Measurements from ENCODE around the gene GHR. TPM values are rescaled to one million over a fixed set of nuclear protein-coding genes. Genes with fewer than 3 reads are reported as not detected.

The GHR gene
- total RNA-seq, 4 donors from 2014 or later = 38.9 to 105 (median 74.8) TPM

DNA sequence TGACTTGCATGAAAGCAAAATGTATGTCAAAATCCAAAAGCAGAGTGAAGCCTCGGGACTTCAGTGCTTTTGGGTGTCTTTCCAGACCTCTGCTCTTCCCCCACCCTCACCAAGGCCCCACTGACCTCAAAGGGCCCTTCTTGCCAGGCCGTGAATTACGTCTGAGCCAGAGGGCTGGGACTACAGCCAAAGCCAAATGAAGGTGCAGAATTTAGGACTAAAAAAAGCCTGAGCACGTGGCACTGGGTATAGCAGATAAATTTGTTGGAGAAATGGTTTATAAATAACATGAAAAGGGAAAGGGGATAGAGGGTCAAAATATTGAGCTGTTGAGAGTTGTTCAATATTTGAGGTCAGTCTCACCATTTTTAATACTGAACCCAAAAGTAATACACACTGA is 163.4 kb downstream of the GHR start:
- Histone ChIP-seq H3K9me3 (no peaks in the 10 kb centered on the region), H3K27ac (peak overlapping the region; percentile 78 to 84 (median 80)), H3K36me3 (no peaks in the 10 kb centered on the region), H3K27me3 (no peaks in the 10 kb centered on the region), H3K4me1 (peaks cover 74 to 77% of the 10 kb centered on the region in 2 donors), H3K4me3 (peak overlapping the region in 2 of 4 donors; percentile 15 to 31)
- peak; percentile 55 to 68 for ATAC-seq
- DNase-seq = peak; percentile 72 to 84
- intact Hi-C loops (cut with DNase I; ENCODE audit: low total_unique reads) (loop anchor here (2.0 to 10.0 kb wide), 2 partner anchors 162 to 682 kb away; partner anchors contain the start of gene RIMOC1), in situ Hi-C loops (cut with MboI; ENCODE audit: low sequenced_read_pairs in 4 of 4) (loop anchor here in 1 of 4 donors (10.0 kb wide), 2 partner anchors 72 to 162 kb away; partner anchors contain the start of gene GHR)
- TF ChIP-seq, protein P1, sequence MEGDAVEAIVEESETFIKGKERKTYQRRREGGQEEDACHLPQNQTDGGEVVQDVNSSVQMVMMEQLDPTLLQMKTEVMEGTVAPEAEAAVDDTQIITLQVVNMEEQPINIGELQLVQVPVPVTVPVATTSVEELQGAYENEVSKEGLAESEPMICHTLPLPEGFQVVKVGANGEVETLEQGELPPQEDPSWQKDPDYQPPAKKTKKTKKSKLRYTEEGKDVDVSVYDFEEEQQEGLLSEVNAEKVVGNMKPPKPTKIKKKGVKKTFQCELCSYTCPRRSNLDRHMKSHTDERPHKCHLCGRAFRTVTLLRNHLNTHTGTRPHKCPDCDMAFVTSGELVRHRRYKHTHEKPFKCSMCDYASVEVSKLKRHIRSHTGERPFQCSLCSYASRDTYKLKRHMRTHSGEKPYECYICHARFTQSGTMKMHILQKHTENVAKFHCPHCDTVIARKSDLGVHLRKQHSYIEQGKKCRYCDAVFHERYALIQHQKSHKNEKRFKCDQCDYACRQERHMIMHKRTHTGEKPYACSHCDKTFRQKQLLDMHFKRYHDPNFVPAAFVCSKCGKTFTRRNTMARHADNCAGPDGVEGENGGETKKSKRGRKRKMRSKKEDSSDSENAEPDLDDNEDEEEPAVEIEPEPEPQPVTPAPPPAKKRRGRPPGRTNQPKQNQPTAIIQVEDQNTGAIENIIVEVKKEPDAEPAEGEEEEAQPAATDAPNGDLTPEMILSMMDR (IDR thresholded peaks at IDR 0.05 in 4 of 5, conservative IDR thresholded peaks at IDR 0.05 in 1 of 5) = no peak
- TF ChIP-seq POLR2A (IDR thresholded peaks at IDR 0.05) = no peak

- TF ChIP-seq, protein P1 (IDR thresholded peaks at IDR 0.05 in 4 of 5, conservative IDR thresholded peaks at IDR 0.05 in 1 of 5) = no peak
- peak overlapping the region; percentile 78 to 84 (median 80) for H3K27ac ChIP-seq
- no peak for DNase-seq
- H3K4me1 ChIP-seq = peaks cover 77 to 82% of the 10 kb centered on the region in 2 donors
- H3K9me3 ChIP-seq = no peaks in the 10 kb centered on the region
- H3K4me3 ChIP-seq = peak overlapping the region; percentile 3 to 31 (median 10)
- ATAC-seq = no peak
- in situ Hi-C loops (cut with MboI; ENCODE audit: low sequenced_read_pairs in 4 of 4) (loop anchor here in 1 of 4 donors (10.0 kb wide), 2 partner anchors 72 to 162 kb away; partner anchors contain the start of gene GHR), intact Hi-C loops (cut with DNase I; ENCODE audit: low total_unique reads) (loop anchor here (2.0 to 10.0 kb wide), 2 partner anchors 162 to 682 kb away; partner anchors contain the start of gene RIMOC1)
- H3K27me3 ChIP-seq = no peaks in the 10 kb centered on the region
- H3K36me3 ChIP-seq = no peaks in the 10 kb centered on the region
These were observed 164.0 kb downstream of the GHR start for GRCh38 chr5:42587096-42587723.

DNA sequence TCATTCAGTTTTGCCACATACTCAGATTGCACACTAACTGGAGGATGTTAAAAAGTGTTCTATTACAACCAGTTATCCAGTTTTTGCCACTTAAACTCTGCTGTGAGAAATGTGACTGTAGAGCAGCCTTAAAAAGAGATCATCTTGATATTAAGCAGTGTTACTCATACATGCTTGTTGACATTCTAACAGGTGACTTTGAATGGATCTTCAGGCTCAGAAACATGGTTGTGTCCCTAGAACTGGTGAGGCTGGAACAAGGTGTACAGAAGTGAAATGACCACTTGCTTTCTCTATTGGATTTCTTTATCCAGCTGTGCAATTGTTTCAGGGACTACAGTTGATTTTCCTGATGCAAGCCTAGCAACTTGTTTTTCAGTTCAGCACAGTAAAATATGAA is 167.3 kb downstream of the GHR start:
- TF ChIP-seq, protein P1 (IDR thresholded peaks at IDR 0.05 in 4 of 5, conservative IDR thresholded peaks at IDR 0.05 in 1 of 5) = no peak
- TF ChIP-seq POLR2A (IDR thresholded peaks at IDR 0.05) = no peak
- in situ Hi-C loops (cut with MboI; ENCODE audit: low sequenced_read_pairs in 4 of 4) = no loop called here
- peak overlapping the region; percentile 78 to 84 (median 80) for H3K27ac ChIP-seq
- DNase-seq (peak in 1 of 2 donors; percentile 49), ATAC-seq (peak; percentile 55 to 86)
- no peaks in the 10 kb centered on the region for H3K9me3 ChIP-seq
- H3K36me3 ChIP-seq = no peaks in the 10 kb centered on the region
- intact Hi-C loops (cut with DNase I; ENCODE audit: low total_unique reads) = no loop called here
- H3K4me3 ChIP-seq = peak overlapping the region in 2 of 4 donors; percentile 6 to 19
- H3K4me1 ChIP-seq = peaks cover 73 to 77% of the 10 kb centered on the region in 2 donors
- H3K27me3 ChIP-seq = no peaks in the 10 kb centered on the region

DNA sequence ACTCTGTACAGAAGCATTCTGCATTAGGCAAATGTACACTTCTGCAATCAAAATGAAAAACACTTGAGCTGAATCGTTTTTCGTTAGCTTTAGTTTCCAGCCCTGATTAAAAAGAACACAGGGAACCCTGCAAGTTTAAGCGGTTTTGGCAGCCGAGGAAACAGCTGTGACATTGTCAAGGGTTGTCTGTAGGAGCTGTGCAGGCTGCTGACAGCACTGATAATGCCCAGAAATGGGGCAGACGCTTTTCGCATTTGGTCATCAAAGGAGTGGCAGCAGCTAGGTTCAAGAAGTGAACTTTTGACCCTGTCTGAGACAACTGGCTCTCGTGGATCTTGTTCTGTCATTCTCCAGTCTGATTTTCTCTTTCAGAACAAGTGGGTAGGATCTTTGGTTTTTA is 167.8 kb downstream of the GHR start:
- no peaks in the 10 kb centered on the region for H3K9me3 ChIP-seq
- intact Hi-C loops (cut with DNase I; ENCODE audit: low total_unique reads) (no loop called here), in situ Hi-C loops (cut with MboI; ENCODE audit: low sequenced_read_pairs in 4 of 4) (no loop called here)
- peak; percentile 62 to 75 for DNase-seq
- ATAC-seq = peak; percentile 61 to 69
- H3K27ac ChIP-seq = peak overlapping the region; percentile 78 to 84 (median 80)
- H3K4me1 ChIP-seq = peaks cover 73 to 77% of the 10 kb centered on the region in 2 donors
- no peaks in the 10 kb centered on the region for H3K27me3 ChIP-seq
- TF ChIP-seq POLR2A (IDR thresholded peaks at IDR 0.05) = no peak
- TF ChIP-seq, protein P1 (IDR thresholded peaks at IDR 0.05 in 4 of 5, conservative IDR thresholded peaks at IDR 0.05 in 1 of 5) = no peak
- peak overlapping the region in 2 of 4 donors; percentile 6 to 19 for H3K4me3 ChIP-seq
- no peaks in the 10 kb centered on the region for H3K36me3 ChIP-seq
